SU-DHL-6 (cell line): ENCODE data around the gene NME9.

Experiments used
- CTCF ChIP-seq: fragments of 200-600 bp; sonication (generic); IDR thresholded peaks from one replicate; pipeline ENCODE4 v1.5.1; 2017; ENCODE audit warnings: antibody characterized with exemption, mild to moderate bottlenecking, low read length, moderate library complexity; ENCODE audit not compliant: insufficient read depth, poor library complexity, severe bottlenecking
- EZH2phosphoT487 ChIP-seq: fragments of 200-600 bp; sonication (generic), shearing (Covaris generic); conservative IDR thresholded peaks from 2 replicates; pipeline ENCODE4 v1.6.1; 2018; ENCODE audit warnings: mild to moderate bottlenecking, antibody characterized with exemption, low read length, moderate library complexity, mixed read lengths

- TF ChIP-seq CTCF: no peak
- TF ChIP-seq EZH2phosphoT487: no peak
Observed at GRCh38 chr3:138361561-138361971, 31.9 kb upstream of the NME9 start.
